Heart right ventricle (tissue), 16 donors: ENCODE measurements around the gene NAALADL2. TPM values are rescaled to one million over a fixed set of nuclear protein-coding genes. Genes with fewer than 3 reads are reported as not detected.

Experiments used
- ATAC-seq, 8 donors: fragments of 200-7000 bp; cut with Tn5 transposase; one replicate each; pipeline ENCODE4 v1.9.1; 2020; ENCODE audit warnings: mild to moderate bottlenecking in 8 of 8, moderate library complexity in 8 of 8, moderate number of reproducible peaks in 1 of 8
- DNase-seq, 2 donors: peaks; one replicate each; pipeline ENCODE4 v3.0.0-alpha.2; 2020
- H3K27ac ChIP-seq, 10 donors: fragments of 200-600 bp; sonication (generic) in 2 of 10; one replicate each; pipeline versions ENCODE4 v1.5.0 to v1.8.0; 2020 to 2022; ENCODE audit warnings: mild to moderate bottlenecking in 3 of 10
- H3K27me3 ChIP-seq, 7 donors: fragments of 200-600 bp; one replicate each; pipeline ENCODE4 v1.8.0; 2021 to 2022; ENCODE audit warnings: mild to moderate bottlenecking in 2 of 7
- H3K36me3 ChIP-seq, 9 donors: fragments of 200-600 bp; sonication (generic) in 1 of 9; one replicate each; pipeline versions ENCODE4 v1.5.0 to v1.8.0; 2020 to 2022; ENCODE audit warnings: mild to moderate bottlenecking in 2 of 9
- H3K4me1 ChIP-seq, 9 donors: fragments of 200-600 bp; sonication (generic) in 1 of 9; one replicate each; pipeline versions ENCODE4 v1.5.0 to v1.8.0; 2020 to 2022; ENCODE audit warnings: mild to moderate bottlenecking in 4 of 9
- H3K4me3 ChIP-seq, 10 donors: fragments of 200-600 bp; sonication (generic) in 2 of 10; one replicate each; pipeline versions ENCODE4 v1.5.0 to v1.8.0; 2020 to 2022; ENCODE audit warnings: mild to moderate bottlenecking in 7 of 10, moderate library complexity in 2 of 10
- H3K9me3 ChIP-seq, 11 donors: fragments of 200-600 bp in 10 of 11; sonication (generic) in 2 of 11; one replicate each; pipeline versions ENCODE4 v1.5.0 to v1.8.0; 2013 to 2022; ENCODE audit warnings: mild to moderate bottlenecking in 2 of 11, control low read depth in 1 of 11, moderate library complexity in 1 of 11
- WGBS, 2 donors: extraction: QIAGEN DNeasy Blood & Tissue Kit; methylation state at CpG; one replicate each; pipeline ENCODE4 v1.1.7; 2013; ENCODE audit warnings: inconsistent platforms in 1 of 2; 5-methylcytosine and 5-hydroxymethylcytosine counted together
- intact Hi-C, 10 donors: fragments of 100-400 bp; cut with DNase I; formaldehyde crosslinking; loops; one replicate each; pipeline versions ENCODE4 v1.11.1 to v1.14.2; 2022
- polyA plus RNA-seq, 2 donors: library from polyadenylated mRNA; stranded (reverse); fragments of 200-250 nt; gene quantifications; one replicate each; pipeline ENCODE4 v1.2.3, GENCODE V29; 2013
- total RNA-seq, 10 donors: library from RNA; stranded (reverse); fragmentation: NEBNext Ultra II Directional in 3 of 10; extraction: Animal tissue kit (Norgen Biotek cat#: 25700) in 3 of 10; gene quantifications; one replicate each; pipeline versions ENCODE4 v1.2.1 to v1.2.4, GENCODE V29; 2021 to 2023
- TF ChIP-seq, protein P1 (sequence below), 9 donors: fragments of 200-600 bp; sonication (generic) in 2 of 9; IDR thresholded peaks; one replicate each; pipeline versions ENCODE4 v1.5.0 to v1.8.0; 2021 to 2022; ENCODE audit warnings: antibody characterized with exemption in 9 of 9, mild to moderate bottlenecking in 5 of 9, moderate library complexity in 1 of 9
- donor health status: Arrhythmogenic right ventricular cardiomyopathy.
- donor health status: ischemic (EF 13 %, LVEDD 7.1; RV severe dilation, severe dysfunction).
- donor health status: healthy with polysubstance abuse.
- donor health status: DM: no; HTN: yes; CAD: no.
- donor health status: DM: no; HTN: no; CAD: no.
- donor health status: ischemic (EF 25% LVEDD 6.9; RV normal size, moderate dysfunction).
- donor health status: ischemic (EF 25% LVEDD 5.7; RV mildly dilated, moderate dysfunction).
- donor health status: healthy.
- donor health status: DM: yes; HTN: yes; CAD: no.
- donor health status: Ischemic cardiomyopathy.
- donor health status: ischemic (EF 35%, LVEDD 5.7; RV mildly dilated, moderate dysfunction).
- donor health status: nonischemic (EF 11% LVEDD 7.7; RV severe dilation, severe dysfunction).
- donor health status: DM: yes; HTN: yes; CAD: no.
- donor health status: PGD.
- donor health status: ischemic (EF 29% LVEDD 5.4; RV normal size, mild dysfunction).
- donor health status: nonischemic (EF 23%, LVEDD 6.1; RV moderate dilation, normal function).

Gene NAALADL2
- total and polyA plus RNA-seq, 12 donors: 0.36 to 11.9 (median 5.2) TPM

DNA sequence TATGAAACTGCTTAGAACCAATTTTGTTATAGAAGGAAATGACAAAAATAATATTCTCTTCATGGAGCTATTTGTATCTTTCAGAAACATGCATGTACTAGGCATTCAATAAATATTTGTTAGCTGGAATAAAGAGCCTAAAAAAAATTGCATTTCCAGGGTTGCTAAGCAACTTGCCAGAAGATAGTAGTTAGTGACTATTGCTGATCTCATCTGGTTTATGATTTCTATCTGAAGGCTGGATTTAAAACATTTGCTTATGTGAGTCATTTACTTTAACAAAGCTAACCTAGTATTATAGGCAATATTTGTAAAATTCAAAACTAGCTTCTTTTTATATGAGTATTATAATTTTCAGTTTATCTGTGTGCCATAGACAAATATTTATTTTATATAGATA lies 78.3 kb downstream of the NAALADL2 start:
- ATAC-seq: no peak
- no peak overlapping the region for H3K4me3 ChIP-seq
- H3K4me1 ChIP-seq: no peaks in the 10 kb centered on the region
- H3K9me3 ChIP-seq: peaks cover 0 to 26% (median 6%) of the 10 kb centered on the region in 11 donors
- TF ChIP-seq, protein P1, sequence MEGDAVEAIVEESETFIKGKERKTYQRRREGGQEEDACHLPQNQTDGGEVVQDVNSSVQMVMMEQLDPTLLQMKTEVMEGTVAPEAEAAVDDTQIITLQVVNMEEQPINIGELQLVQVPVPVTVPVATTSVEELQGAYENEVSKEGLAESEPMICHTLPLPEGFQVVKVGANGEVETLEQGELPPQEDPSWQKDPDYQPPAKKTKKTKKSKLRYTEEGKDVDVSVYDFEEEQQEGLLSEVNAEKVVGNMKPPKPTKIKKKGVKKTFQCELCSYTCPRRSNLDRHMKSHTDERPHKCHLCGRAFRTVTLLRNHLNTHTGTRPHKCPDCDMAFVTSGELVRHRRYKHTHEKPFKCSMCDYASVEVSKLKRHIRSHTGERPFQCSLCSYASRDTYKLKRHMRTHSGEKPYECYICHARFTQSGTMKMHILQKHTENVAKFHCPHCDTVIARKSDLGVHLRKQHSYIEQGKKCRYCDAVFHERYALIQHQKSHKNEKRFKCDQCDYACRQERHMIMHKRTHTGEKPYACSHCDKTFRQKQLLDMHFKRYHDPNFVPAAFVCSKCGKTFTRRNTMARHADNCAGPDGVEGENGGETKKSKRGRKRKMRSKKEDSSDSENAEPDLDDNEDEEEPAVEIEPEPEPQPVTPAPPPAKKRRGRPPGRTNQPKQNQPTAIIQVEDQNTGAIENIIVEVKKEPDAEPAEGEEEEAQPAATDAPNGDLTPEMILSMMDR (IDR thresholded peaks at IDR 0.05): no peak
- intact Hi-C loops: no loop called here
- H3K27ac ChIP-seq: no peak overlapping the region
- H3K36me3 ChIP-seq: no peaks in the 10 kb centered on the region
- no peak for DNase-seq
- H3K27me3 ChIP-seq: no peaks in the 10 kb centered on the region

DNA sequence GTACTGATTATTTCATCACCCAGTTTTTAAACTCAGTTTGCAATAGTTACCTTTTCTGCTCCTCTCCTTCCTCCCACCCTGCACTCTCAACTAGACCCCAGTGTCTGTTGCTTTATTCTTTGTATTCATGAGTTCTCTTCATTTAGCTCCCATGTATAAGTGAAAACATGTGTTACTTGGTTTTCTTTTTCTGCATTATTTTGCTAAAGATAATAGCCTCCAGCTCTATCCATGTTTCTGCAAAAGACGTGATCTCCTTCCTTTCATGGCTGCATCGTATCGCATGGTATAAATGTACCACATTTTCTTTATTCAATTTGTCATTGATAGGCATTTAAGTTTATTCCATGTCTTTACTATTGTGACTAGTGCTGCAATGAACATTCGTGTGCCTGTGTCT lies 79.0 kb downstream of the NAALADL2 start:
- 86 to 87% methylated on average over 4 of the region's 4 CpGs for WGBS, 2 donors

DNA sequence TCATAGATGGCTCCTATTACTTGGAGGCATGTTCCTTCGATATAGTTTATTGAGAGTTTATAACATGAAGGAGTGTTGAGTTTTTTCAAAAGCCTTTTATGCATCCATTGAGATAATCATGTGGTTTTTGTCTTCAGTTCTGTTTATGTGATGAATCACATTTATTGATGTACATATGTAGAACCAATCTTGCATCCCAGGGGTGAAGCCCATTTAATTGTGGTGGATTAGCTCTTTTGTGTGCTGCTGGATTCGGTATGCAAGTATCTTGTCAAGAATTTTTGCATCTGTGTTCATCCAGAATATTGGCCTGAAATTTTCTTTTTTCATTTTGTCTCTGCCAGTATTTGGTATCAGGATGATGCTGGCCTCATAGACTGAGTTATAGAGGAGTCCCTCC lies 81.0 kb downstream of the NAALADL2 start:
- ATAC-seq (no peak), DNase-seq (no peak)
- Histone ChIP-seq H3K27me3 (no peaks in the 10 kb centered on the region), H3K4me1 (no peaks in the 10 kb centered on the region), H3K36me3 (no peaks in the 10 kb centered on the region), H3K9me3 (peaks cover 0 to 26% (median 6%) of the 10 kb centered on the region in 11 donors), H3K4me3 (no peak overlapping the region), H3K27ac (no peak overlapping the region)
- intact Hi-C loops: no loop called here
- TF ChIP-seq, protein P1 (IDR thresholded peaks at IDR 0.05): no peak
- 87 to 94% methylated on average over 2 of the region's 2 CpGs for WGBS, 2 donors

More for the DNA sequence above, 79.0 kb downstream of the NAALADL2 start:
- Histone ChIP-seq H3K27me3 (no peaks in the 10 kb centered on the region), H3K4me1 (no peaks in the 10 kb centered on the region), H3K27ac (no peak overlapping the region), H3K36me3 (no peaks in the 10 kb centered on the region), H3K9me3 (peaks cover 0 to 26% (median 6%) of the 10 kb centered on the region in 11 donors), H3K4me3 (no peak overlapping the region)
- intact Hi-C loops: no loop called here
- DNase-seq (no peak), ATAC-seq (no peak)
- TF ChIP-seq, protein P1 (IDR thresholded peaks at IDR 0.05): no peak

DNA sequence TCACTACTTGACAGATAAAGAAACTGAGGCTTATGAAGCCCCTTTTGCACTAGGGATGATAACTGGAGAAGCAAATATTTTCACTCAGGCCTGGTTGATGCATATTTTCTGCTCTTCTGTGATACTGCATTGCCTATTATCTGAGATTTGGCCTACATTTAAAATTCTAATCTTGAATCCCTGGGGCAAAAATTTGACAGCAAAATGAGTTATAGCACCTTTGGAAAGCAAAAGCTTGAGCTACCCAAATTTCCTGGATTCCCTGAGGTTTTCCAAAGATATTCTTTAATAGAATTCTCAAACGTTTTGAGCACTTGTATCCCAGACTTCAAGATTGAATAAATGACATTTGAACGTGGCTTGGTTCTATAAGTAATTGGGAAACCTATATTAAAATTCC lies 86.1 kb downstream of the NAALADL2 start:
- 59 to 69% methylated on average over 2 of the region's 2 CpGs for WGBS, 2 donors
- Histone ChIP-seq H3K9me3 (peaks cover 0 to 15% (median 0%) of the 10 kb centered on the region in 11 donors), H3K27ac (no peak overlapping the region), H3K36me3 (no peaks in the 10 kb centered on the region), H3K27me3 (no peaks in the 10 kb centered on the region), H3K4me3 (no peak overlapping the region), H3K4me1 (no peaks in the 10 kb centered on the region)
- DNase-seq: no peak
- ATAC-seq: no peak
- intact Hi-C loops: no loop called here
- TF ChIP-seq, protein P1 (IDR thresholded peaks at IDR 0.05): no peak
